Activated naive CD4-positive, alpha-beta T cell treated with anti-CD3 and anti-CD28 coated beads, Interleukin-2, amount 50 U/mL, for 16 hours (primary cell): ENCODE results near the gene MAGI2.
"Not testable (repeated sequence)": the region's sequence is repeated elsewhere in the genome, so short reads cannot be mapped to it uniquely, and the experiment has no call there.

Experiments
- DNase-seq: peaks from one replicate; pipeline ENCODE4 v3.0.0-alpha.2; 2020

Gene MAGI2

DNA sequence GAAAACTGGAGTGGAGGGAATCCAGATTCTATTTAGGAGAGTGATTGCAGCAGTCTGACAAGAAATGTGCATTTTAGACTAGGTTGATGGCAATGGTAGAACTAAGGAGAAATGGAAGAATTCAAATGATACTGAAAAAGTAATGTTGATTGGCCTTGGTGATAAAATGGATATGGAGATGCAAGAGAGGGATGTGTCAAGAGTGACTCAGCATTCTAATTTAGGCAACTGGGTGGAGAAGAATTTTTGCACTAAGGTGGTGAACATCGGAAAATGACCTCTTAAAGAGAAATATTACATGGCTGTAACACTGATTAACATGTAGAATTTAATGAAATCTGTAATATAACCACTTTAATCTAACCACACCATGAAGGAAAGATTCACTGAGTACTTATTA is 848.3 kb downstream of the MAGI2 start:
- no peak for DNase-seq

DNA sequence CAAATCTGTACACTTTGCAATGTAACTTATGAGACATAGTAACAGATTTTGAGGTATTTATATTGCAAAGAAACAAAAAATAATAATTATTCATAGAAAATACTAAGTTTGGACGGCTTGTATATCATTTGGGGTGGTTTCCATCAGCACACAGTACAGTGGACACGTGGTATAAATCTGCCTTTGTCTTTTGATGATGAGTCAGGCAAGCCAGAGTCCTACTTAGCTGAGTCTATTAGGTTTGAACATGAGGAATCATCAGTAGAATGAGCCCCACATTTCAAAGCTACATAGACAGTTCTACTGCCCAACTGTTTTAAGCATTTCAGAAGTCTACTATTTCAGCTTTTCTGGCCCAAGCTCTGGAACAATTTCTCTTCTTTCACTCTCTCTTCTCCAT is 851.7 kb downstream of the MAGI2 start:
- DNase-seq: no peak

DNA sequence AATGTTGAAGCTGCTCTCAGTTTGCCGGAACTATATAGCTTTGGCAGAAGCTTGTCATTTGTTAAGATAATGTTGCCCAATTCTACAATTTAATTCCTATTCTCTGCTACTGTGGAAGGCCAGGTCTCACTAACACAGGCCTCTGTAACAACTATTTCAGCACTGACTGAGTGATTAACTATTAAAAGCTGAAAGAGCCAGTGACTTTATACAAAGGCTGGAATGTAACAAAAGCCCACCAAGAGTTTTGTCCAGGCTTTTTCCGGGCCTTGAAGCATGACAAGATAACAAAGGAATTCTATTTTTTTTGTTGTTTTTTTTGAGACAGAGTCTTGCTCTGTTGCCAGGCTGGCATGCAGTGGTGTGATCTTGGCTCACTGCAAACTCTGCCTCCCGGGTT is 859.3 kb downstream of the MAGI2 start:
- DNase-seq: no peak

- no peak for DNase-seq
Measured at GRCh38 chr7:78588393-78588792, 865.1 kb downstream of the MAGI2 start.

GRCh38 chr7:78587443-78588044 is 865.9 kb downstream of the MAGI2 start:
- no peak for DNase-seq

- DNase-seq: no peak
Measured at GRCh38 chr7:78585980-78586379, 867.5 kb downstream of the MAGI2 start.

DNA sequence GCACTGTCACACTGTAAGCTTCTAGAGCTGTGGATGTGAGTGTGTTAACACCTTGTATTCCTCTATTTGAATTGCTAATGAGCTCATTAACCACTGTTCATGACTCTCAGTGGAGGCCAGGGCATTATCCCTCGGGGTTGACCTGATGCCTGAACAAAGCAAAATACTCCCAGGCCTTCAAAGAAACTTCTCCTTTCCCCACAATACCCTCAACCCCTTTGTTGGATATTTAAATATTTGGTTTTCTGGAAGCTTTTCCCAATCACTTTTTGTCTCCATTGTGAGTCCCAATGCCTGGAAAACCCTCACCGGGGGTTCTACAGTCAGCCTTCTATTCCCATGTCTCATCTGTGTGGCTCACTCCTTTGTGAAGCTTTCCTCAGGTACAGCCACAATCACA is 874.8 kb downstream of the MAGI2 start:
- no peak for DNase-seq

- not testable (repeated sequence) for DNase-seq
Measured at GRCh38 chr7:78577174-78577952, 876.1 kb downstream of the MAGI2 start.

DNA sequence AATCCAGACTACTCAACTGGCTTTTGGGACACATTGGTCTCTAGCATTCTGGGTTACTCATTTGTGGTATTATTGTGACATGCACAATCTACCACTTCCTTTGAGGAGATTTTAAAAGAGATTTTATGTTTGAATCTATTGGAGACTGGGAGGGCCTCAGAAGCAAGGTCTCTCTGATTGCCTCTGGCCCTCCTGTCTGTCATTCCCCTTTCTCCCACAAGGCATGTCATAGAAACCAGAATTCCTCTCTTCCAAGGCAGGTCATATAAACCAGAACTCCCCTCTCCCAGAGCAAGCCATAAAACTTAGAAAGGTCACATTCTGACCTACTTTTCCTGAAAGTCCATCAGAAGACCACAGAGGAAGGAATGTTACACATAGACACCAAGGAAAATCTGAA is 877.2 kb downstream of the MAGI2 start:
- DNase-seq: no peak

DNA sequence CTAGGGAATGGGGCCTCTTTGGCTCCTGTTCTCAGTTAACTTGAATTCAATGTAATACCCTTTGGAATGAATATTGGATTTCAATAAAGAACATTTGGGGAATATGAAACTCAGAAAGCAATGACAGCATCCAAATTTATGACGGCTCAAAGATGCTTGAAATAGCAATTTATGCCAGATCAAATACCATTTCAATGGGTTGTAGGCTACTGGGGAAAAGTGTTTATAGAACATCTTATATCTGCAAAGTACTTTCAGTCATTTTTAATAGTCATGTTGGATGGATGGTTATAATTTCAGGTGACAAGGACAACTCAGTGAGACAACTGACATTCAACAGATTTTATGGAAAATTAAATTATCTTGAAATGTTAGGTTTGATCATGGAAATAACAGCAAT is 882.2 kb downstream of the MAGI2 start:
- DNase-seq: no peak

- no peak for DNase-seq
Measured at GRCh38 chr7:78568690-78569089, 884.8 kb downstream of the MAGI2 start.

- no peak for DNase-seq
Measured at GRCh38 chr7:78567836-78568235, 885.6 kb downstream of the MAGI2 start.

- DNase-seq: no peak
Measured at GRCh38 chr7:78565784-78566183, 887.7 kb downstream of the MAGI2 start.

DNA sequence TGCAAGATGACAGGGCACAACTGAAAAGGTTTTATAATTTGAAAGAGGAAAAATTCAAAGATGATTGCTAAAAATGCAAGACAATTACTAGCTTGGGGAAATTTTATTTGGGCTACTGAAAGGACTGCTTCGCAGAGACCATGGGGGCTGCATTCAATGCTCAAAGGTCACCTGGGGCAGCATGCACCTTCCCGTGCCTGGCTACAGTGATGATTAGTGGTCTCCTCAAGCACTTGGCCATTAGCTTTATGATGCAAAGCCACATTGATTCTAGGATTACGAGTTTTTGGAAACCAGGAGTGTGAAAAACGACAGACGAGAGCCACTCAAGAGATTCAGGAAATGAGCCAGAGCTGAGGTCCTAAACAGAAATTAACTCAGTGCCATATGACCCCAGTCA is 890.3 kb downstream of the MAGI2 start:
- no peak for DNase-seq

GRCh38 chr7:78562191-78562590 is 891.3 kb downstream of the MAGI2 start:
- DNase-seq: no peak

GRCh38 chr7:78558566-78558965 is 894.9 kb downstream of the MAGI2 start:
- no peak for DNase-seq

GRCh38 chr7:78543976-78544375 is 909.5 kb downstream of the MAGI2 start:
- no peak for DNase-seq

GRCh38 chr7:78542981-78543380 is 910.5 kb downstream of the MAGI2 start:
- DNase-seq: no peak

- DNase-seq: no peak
Measured at GRCh38 chr7:78542541-78542940, 910.9 kb downstream of the MAGI2 start.

- DNase-seq: no peak
Measured at GRCh38 chr7:78539825-78540224, 913.6 kb downstream of the MAGI2 start.

DNA sequence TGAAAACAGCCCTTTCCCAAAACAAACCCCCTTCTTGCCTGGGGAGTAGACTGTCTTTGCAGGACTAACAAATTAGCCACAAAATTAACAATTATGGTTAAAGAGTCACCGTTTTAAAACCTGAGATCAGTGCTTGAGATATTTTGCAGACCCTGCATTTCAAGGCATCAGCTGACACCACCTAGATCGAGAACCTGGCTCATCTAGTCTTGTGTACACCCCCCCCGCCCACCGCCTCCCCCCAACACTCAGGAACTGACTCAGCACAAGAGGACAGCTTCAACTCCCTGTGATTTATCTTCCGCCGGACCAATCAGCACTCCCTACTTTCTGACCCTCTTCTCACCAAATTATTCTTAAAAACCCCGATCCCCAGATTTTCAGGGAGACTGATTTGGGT is 917.8 kb downstream of the MAGI2 start:
- no peak for DNase-seq

GRCh38 chr7:78530351-78530750 is 923.1 kb downstream of the MAGI2 start:
- no peak for DNase-seq

DNA sequence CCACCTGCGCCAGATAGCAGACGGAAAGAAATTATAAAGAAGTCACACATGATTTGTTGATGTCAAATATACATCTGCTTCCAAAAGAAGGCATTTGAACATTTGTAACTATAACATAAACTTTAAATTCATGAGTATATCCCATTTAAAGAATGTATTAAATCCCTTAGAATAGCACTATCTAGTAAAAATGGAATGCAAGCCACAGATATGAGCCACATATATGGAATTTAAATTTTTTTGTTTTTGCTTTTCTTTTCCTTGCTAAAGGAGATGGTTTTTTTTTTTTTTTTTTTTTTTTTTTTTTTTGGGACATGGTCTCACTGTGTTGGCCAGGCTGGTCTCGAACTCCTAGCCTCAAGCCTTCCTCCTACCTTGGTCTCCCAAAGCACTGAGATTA is 924.1 kb downstream of the MAGI2 start:
- no peak for DNase-seq

- DNase-seq: no peak
Measured at GRCh38 chr7:78528964-78529363, 924.5 kb downstream of the MAGI2 start.

GRCh38 chr7:78523930-78524329 is 929.5 kb downstream of the MAGI2 start:
- no peak for DNase-seq
